Activated CD8-positive, alpha-beta T cell treated with anti-CD3 and anti-CD28 coated beads for 36 hours (primary cell): ENCODE results near the gene ERCC4. TPM values are rescaled to one million over a fixed set of nuclear protein-coding genes. Genes with fewer than 3 reads are reported as not detected.

Experiments
- ATAC-seq: fragments of 200-7000 bp; cut with Tn5 transposase; one replicate; pipeline ENCODE4 v1.10.0; 2021; ENCODE audit warnings: mild to moderate bottlenecking, moderate library complexity
- CTCF ChIA-PET: fragments of 350-600 bp; sonication (Branson Sonifier 250); formaldehyde crosslinking; loops from one replicate; lab custom pipeline; 2021; ENCODE audit warnings: antibody characterized with exemption; lab: Charles Lee
- POLR2A ChIA-PET: fragments of 350-600 bp; sonication (Branson Sonifier 250); formaldehyde crosslinking; loops from one replicate; lab custom pipeline; 2021; ENCODE audit warnings: antibody characterized with exemption; lab: Charles Lee
- DNase-seq: peaks from one replicate; pipeline ENCODE4 v3.0.0-alpha.2; 2020
- H3K27ac Mint-ChIP-seq: one replicate; pipeline ENCODE4 v1.8.0; 2021; ENCODE audit warnings: mild to moderate bottlenecking, mixed read lengths
- H3K27me3 Mint-ChIP-seq: one replicate; pipeline ENCODE4 v1.8.0; 2021; ENCODE audit warnings: mixed read lengths
- H3K36me3 Mint-ChIP-seq: one replicate; pipeline ENCODE4 v1.8.0; 2021; ENCODE audit warnings: low read depth, mixed read lengths
- H3K4me1 Mint-ChIP-seq: one replicate; pipeline ENCODE4 v1.8.0; 2021; ENCODE audit warnings: low read depth, mixed read lengths
- H3K4me3 Mint-ChIP-seq: one replicate; pipeline ENCODE4 v1.8.0; 2021; ENCODE audit warnings: mild to moderate bottlenecking, moderate library complexity, mixed read lengths
- H3K9me3 Mint-ChIP-seq: one replicate; pipeline ENCODE4 v1.8.0; 2021; ENCODE audit warnings: mixed read lengths
- CTCF ChIP-seq: fragments of 200-600 bp; IDR thresholded peaks from one replicate; pipeline ENCODE4 v1.8.0; 2022; ENCODE audit warnings: antibody characterized with exemption, mild to moderate bottlenecking
- intact Hi-C: fragments of 100-400 bp; cut with micrococcal nuclease; formaldehyde crosslinking; loops from one replicate; pipeline ENCODE4 v1.10.0; 2022
- total RNA-seq, 2 experiments: library from RNA; stranded (reverse); gene quantifications; one replicate each; pipeline ENCODE4 v1.2.3, GENCODE V29; 2021

The ERCC4 gene
- total RNA-seq, 2 experiments from 2014 or later: 6.2 to 13.3 TPM

DNA sequence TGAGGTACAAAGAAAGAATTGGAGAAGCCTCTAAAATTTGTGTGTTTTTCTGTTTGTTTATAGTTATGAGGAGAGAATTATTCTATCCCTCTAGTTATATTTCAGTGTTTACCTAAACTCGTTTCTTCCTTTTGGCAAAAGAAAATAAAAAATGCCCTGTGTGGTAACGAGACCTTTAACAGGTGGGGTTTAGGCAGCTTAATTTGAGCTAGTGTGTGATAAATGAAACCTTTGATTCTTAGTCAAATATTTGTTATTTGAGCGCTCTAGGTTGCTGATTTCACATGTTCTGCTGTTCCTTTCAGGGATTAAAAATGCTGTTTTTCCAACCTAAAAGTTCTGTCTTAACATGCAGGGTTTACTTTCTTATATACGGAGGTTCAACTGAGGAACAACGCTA lies 17.5 kb downstream of the ERCC4 start:
- peaks cover 25% of the 10 kb centered on the region for H3K36me3 Mint-ChIP-seq
- DNase-seq (no peak), ATAC-seq (no peak)
- intact Hi-C loops: no loop called here
- CTCF ChIA-PET: interaction anchor here (0.7 kb wide), 1 partner anchor 14 kb away, joined by 3 read pairs; no protein-coding TSS in a partner anchor
- H3K9me3 Mint-ChIP-seq: no peaks in the 10 kb centered on the region
- H3K4me3 Mint-ChIP-seq: no peak overlapping the region
- H3K4me1 Mint-ChIP-seq: peaks cover 8% of the 10 kb centered on the region
- TF ChIP-seq CTCF: no peak
- no peak overlapping the region for H3K27ac Mint-ChIP-seq
- POLR2A ChIA-PET: no interaction called here
- no peaks in the 10 kb centered on the region for H3K27me3 Mint-ChIP-seq

- CTCF ChIA-PET: no interaction called here
- Mint-ChIP-seq H3K27me3 (no peaks in the 10 kb centered on the region), H3K27ac (no peak overlapping the region), H3K9me3 (no peaks in the 10 kb centered on the region), H3K4me1 (peaks cover 8% of the 10 kb centered on the region), H3K36me3 (peaks cover 33% of the 10 kb centered on the region), H3K4me3 (no peak overlapping the region)
- DNase-seq (no peak), ATAC-seq (no peak)
- POLR2A ChIA-PET: no interaction called here
- no peak for TF ChIP-seq CTCF
- intact Hi-C loops: no loop called here
These were observed 18.5 kb downstream of the ERCC4 start for GRCh38 chr16:13938480-13938879.

- H3K36me3 Mint-ChIP-seq: peaks cover 36% of the 10 kb centered on the region
- CTCF ChIA-PET: interaction anchor here (1.0 to 3.2 kb wide), 2 partner anchors 14 to 20 kb away, joined by 3 to 15 read pairs; partner anchors contain the start of gene ERCC4
- H3K4me3 Mint-ChIP-seq: no peak overlapping the region
- ATAC-seq: peak; percentile 30
- peaks cover 8% of the 10 kb centered on the region for H3K4me1 Mint-ChIP-seq
- intact Hi-C loops: no loop called here
- no peaks in the 10 kb centered on the region for H3K9me3 Mint-ChIP-seq
- POLR2A ChIA-PET: no interaction called here
- no peaks in the 10 kb centered on the region for H3K27me3 Mint-ChIP-seq
- no peak for TF ChIP-seq CTCF
- no peak overlapping the region for H3K27ac Mint-ChIP-seq
- no peak for DNase-seq
These were observed 19.9 kb downstream of the ERCC4 start for GRCh38 chr16:13939821-13940220.

- no peak for ATAC-seq
- intact Hi-C loops: no loop called here
- Mint-ChIP-seq H3K36me3 (peaks cover 29% of the 10 kb centered on the region), H3K4me1 (peaks cover 8% of the 10 kb centered on the region), H3K4me3 (no peak overlapping the region), H3K27ac (no peak overlapping the region), H3K9me3 (no peaks in the 10 kb centered on the region), H3K27me3 (no peaks in the 10 kb centered on the region)
- CTCF ChIA-PET: interaction anchor here (0.8 to 3.2 kb wide), 3 partner anchors 15 to 21 kb away, joined by 3 to 15 read pairs (median 3); partner anchors contain the start of gene ERCC4
- POLR2A ChIA-PET: no interaction called here
- DNase-seq: no peak
- TF ChIP-seq CTCF: no peak
These were observed 20.5 kb downstream of the ERCC4 start for GRCh38 chr16:13940397-13940933.

DNA sequence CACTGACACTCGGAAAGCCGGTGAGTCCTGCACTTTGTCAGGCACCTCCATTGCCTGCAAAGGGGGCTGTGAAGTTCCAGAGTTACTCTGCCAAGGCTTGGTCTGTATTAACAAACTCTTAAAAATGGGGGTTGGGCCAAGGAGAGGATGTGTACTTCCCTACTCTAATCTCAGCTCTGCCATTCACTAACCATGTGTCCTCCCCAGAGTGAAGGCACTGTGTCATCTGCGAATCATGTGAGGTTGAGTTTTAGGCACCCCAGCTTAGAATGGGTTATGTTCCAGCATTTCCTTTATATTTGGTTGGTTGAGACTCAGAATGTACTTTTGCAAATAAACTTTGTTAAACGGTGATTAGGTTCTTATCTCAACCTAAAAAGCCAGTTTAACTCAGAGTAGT lies 24.9 kb downstream of the ERCC4 start:
- no peaks in the 10 kb centered on the region for H3K4me1 Mint-ChIP-seq
- CTCF ChIA-PET: interaction anchor here (2.0 to 2.2 kb wide), 2 partner anchors 9 to 21 kb away, joined by 5 to 6 read pairs; no protein-coding TSS in a partner anchor
- POLR2A ChIA-PET: no interaction called here

More for the DNA sequence above, 24.9 kb downstream of the ERCC4 start:
- Mint-ChIP-seq H3K27ac (no peak overlapping the region), H3K27me3 (no peaks in the 10 kb centered on the region), H3K36me3 (peaks cover 29% of the 10 kb centered on the region), H3K4me3 (no peak overlapping the region), H3K9me3 (no peaks in the 10 kb centered on the region)
- TF ChIP-seq CTCF: no peak
- intact Hi-C loops: no loop called here
- ATAC-seq (no peak), DNase-seq (no peak)
